ENCODE measurements around the gene TAF15.

GRCh38 chr17:35866341-35866950, 57.2 kb downstream of the TAF15 start:
- TF ChIP-seq EZH2 (IDR thresholded peaks at IDR 0.05; ENCODE audit: borderline replicate concordance, insufficient read depth, low read length, poor library complexity, severe bottlenecking) (no peak), EP300 (conservative IDR thresholded peaks at IDR 0.05; ENCODE audit: poor library complexity, severe bottlenecking) (no peak), CTCF (IDR thresholded peaks at IDR 0.05; ENCODE audit: poor library complexity, severe bottlenecking) (no peak), POLR2AphosphoS5 (IDR thresholded peaks at IDR 0.05) (no peak)
